CD4-positive, alpha-beta T cell (primary cell): ENCODE measurements around the gene STC2. TPM values are rescaled to one million over a fixed set of nuclear protein-coding genes. Genes with fewer than 3 reads are reported as not detected.

Experiments used
- ATAC-seq: fragments of 200-7000 bp; cut with Tn5 transposase; one replicate; pipeline ENCODE4 v1.10.0; 2022; ENCODE audit warnings: mild to moderate bottlenecking; ENCODE audit not compliant: poor library complexity
- CTCF ChIA-PET: fragments of 350-600 bp; sonication (Branson Sonifier 250); formaldehyde crosslinking; loops from one replicate; lab custom pipeline; 2021; ENCODE audit warnings: antibody characterized with exemption, inconsistent platforms; lab: Charles Lee
- POLR2A ChIA-PET: fragments of 350-600 bp; sonication (Branson Sonifier 250); formaldehyde crosslinking; loops from one replicate; lab custom pipeline; 2021; ENCODE audit warnings: antibody characterized with exemption, inconsistent platforms; lab: Charles Lee
- DNase-seq, 14 experiments: peaks; one replicate each; pipeline ENCODE4 v3.0.0-alpha.2; 2013 to 2020; ENCODE audit warnings: mixed read lengths in 2 of 14
- H3K27ac ChIP-seq, 2 donors: one replicate each; pipeline versions ENCODE4 v1.5.1 to v1.7.0; 2013; ENCODE audit warnings: low read length in 2 of 2, low read depth in 1 of 2, mild to moderate bottlenecking in 1 of 2
- H3K27me3 ChIP-seq, 2 experiments: 1 replicate in 1 of 2; 2 replicates in 1 of 2; pipeline versions ENCODE4 v1.6.1 to v1.7.0; 2013; ENCODE audit warnings: low read length in 2 of 2, control low read depth in 1 of 2, mild to moderate bottlenecking in 1 of 2, moderate library complexity in 1 of 2; ENCODE audit not compliant: insufficient read depth in 2 of 2, control insufficient read depth in 1 of 2
- H3K36me3 ChIP-seq: one replicate; pipeline ENCODE4 v1.6.1; 2013; ENCODE audit warnings: low read length, control low read depth; ENCODE audit not compliant: insufficient read depth
- H3K4me1 ChIP-seq: one replicate; pipeline ENCODE4 v1.6.1; 2013; ENCODE audit warnings: low read length, control low read depth; ENCODE audit not compliant: insufficient read depth
- H3K4me3 ChIP-seq: one replicate; pipeline ENCODE4 v1.5.1; 2013; ENCODE audit warnings: mild to moderate bottlenecking, low read length, moderate library complexity
- H3K9me3 ChIP-seq, 2 experiments: 1 replicate in 1 of 2; 2 replicates in 1 of 2; pipeline versions ENCODE4 v1.6.1 to v1.7.0; 2013; ENCODE audit warnings: low read length in 2 of 2, mild to moderate bottlenecking in 2 of 2, control low read depth in 1 of 2, moderate library complexity in 1 of 2; ENCODE audit not compliant: control insufficient read depth in 1 of 2, insufficient read depth in 1 of 2
- H3K27ac Mint-ChIP-seq: one replicate; pipeline ENCODE4 v1.8.0; 2020; ENCODE audit warnings: mixed read lengths
- H3K27me3 Mint-ChIP-seq: one replicate; pipeline ENCODE4 v1.8.0; 2021; ENCODE audit warnings: mixed read lengths
- H3K36me3 Mint-ChIP-seq: one replicate; pipeline ENCODE4 v1.8.0; 2021; ENCODE audit warnings: low read depth, mixed read lengths
- H3K4me1 Mint-ChIP-seq: one replicate; pipeline ENCODE4 v1.8.0; 2021; ENCODE audit warnings: low read depth, mixed read lengths
- H3K4me3 Mint-ChIP-seq: one replicate; pipeline ENCODE4 v1.8.0; 2020; ENCODE audit warnings: mild to moderate bottlenecking, mixed read lengths
- H3K9me3 Mint-ChIP-seq: one replicate; pipeline ENCODE4 v1.8.0; 2020; ENCODE audit warnings: mixed read lengths
- CTCF ChIP-seq: fragments of 200-600 bp; IDR thresholded peaks from one replicate; pipeline ENCODE4 v1.8.0; 2022; ENCODE audit warnings: antibody characterized with exemption, mild to moderate bottlenecking
- intact Hi-C, 2 experiments: fragments of 100-400 bp; cut with DNase I in 1 of 2; cut with micrococcal nuclease in 1 of 2; formaldehyde crosslinking; loops; one replicate each; pipeline versions ENCODE4 v1.15.1 to v1.9.0; 2023 to 2025; cut with DNase I, micrococcal nuclease
- total RNA-seq, 174 experiments: library from RNA in 2 of 174; stranded (reverse) in 2 of 174; gene quantifications; one replicate each; pipeline ENCODE4 v1.2.3 and lab custom pipeline; 2021 to 2026

STC2 gene
- total RNA-seq, 2 experiments from 2014 or later = not detected

GRCh38 chr5:173323106-173323798 lies 5.0 kb downstream of the STC2 start:
- H3K4me3 Mint-ChIP-seq = no peak overlapping the region
- DNase-seq = no peak
- peaks cover 30 to 51% of the 10 kb centered on the region in 2 experiments for H3K27me3 ChIP-seq
- peaks cover 84% of the 10 kb centered on the region for H3K27me3 Mint-ChIP-seq
- peaks cover 7% of the 10 kb centered on the region for H3K4me1 Mint-ChIP-seq
- H3K9me3 Mint-ChIP-seq = no peaks in the 10 kb centered on the region
- H3K27ac Mint-ChIP-seq = no peak overlapping the region
- peaks cover 0 to 14% of the 10 kb centered on the region in 2 experiments for H3K9me3 ChIP-seq
- H3K4me1 ChIP-seq = peaks cover 8% of the 10 kb centered on the region
- H3K27ac ChIP-seq = no peak overlapping the region
- no peak overlapping the region for H3K4me3 ChIP-seq
- ChIA-PET CTCF (no interaction called here), POLR2A (no interaction called here)
- no peaks in the 10 kb centered on the region for H3K36me3 Mint-ChIP-seq
- no peaks in the 10 kb centered on the region for H3K36me3 ChIP-seq
- intact Hi-C loops = no loop called here
- no peak for TF ChIP-seq CTCF
- no peak for ATAC-seq

- Mint-ChIP-seq H3K9me3 (no peaks in the 10 kb centered on the region), H3K36me3 (no peaks in the 10 kb centered on the region), H3K27ac (no peak overlapping the region), H3K4me1 (peaks cover 5% of the 10 kb centered on the region), H3K4me3 (no peak overlapping the region), H3K27me3 (peaks cover 90% of the 10 kb centered on the region)
- Histone ChIP-seq H3K9me3 (peaks cover 0 to 5% of the 10 kb centered on the region in 2 experiments), H3K27ac (no peak overlapping the region), H3K4me3 (no peak overlapping the region), H3K4me1 (no peaks in the 10 kb centered on the region), H3K36me3 (no peaks in the 10 kb centered on the region), H3K27me3 (peaks cover 19 to 38% of the 10 kb centered on the region in 2 experiments)
- intact Hi-C loops = no loop called here
- POLR2A ChIA-PET = no interaction called here
- CTCF ChIA-PET = no interaction called here
- TF ChIP-seq CTCF = no peak
- ATAC-seq (no peak), DNase-seq (no peak)
These were observed 6.3 kb downstream of the STC2 start for GRCh38 chr5:173321886-173322285.

DNA sequence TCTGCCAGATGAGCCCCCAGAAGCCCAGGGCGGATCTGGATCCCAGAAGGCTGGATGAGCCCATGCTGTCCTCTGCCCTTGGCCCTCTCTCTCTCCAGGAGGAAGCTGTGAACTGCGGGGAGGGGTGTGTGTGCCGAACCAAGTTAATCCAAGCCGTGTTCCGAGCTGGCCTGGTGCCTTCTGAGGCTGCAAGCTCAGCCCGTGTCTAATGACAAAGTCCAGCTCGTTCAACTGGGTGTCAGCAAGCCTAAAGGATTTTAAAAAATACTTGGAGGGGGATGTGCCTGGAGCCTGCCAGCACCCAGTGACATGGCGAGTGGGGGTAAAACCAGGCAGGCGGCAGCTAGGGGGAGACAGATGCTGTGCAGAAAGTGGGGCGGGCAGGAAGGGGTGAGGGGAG lies 8.0 kb downstream of the STC2 start:
- H3K36me3 Mint-ChIP-seq = no peaks in the 10 kb centered on the region
- peaks cover 0 to 5% of the 10 kb centered on the region in 2 experiments for H3K9me3 ChIP-seq
- no peak overlapping the region for H3K4me3 Mint-ChIP-seq
- no peaks in the 10 kb centered on the region for H3K9me3 Mint-ChIP-seq
- peaks cover 11 to 31% of the 10 kb centered on the region in 2 experiments for H3K27me3 ChIP-seq
- H3K27ac ChIP-seq = no peak overlapping the region
- ChIA-PET POLR2A (no interaction called here), CTCF (no interaction called here)
- ATAC-seq (no peak), DNase-seq (no peak)
- H3K27me3 Mint-ChIP-seq = peaks cover 89% of the 10 kb centered on the region
- intact Hi-C loops = no loop called here
- H3K27ac Mint-ChIP-seq = no peak overlapping the region
- H3K4me1 ChIP-seq = no peaks in the 10 kb centered on the region
- no peak overlapping the region for H3K4me3 ChIP-seq
- peaks cover 5% of the 10 kb centered on the region for H3K4me1 Mint-ChIP-seq
- no peaks in the 10 kb centered on the region for H3K36me3 ChIP-seq
- no peak for TF ChIP-seq CTCF
